H1 (cell line): ENCODE data around the gene ANXA7. TPM values are rescaled to one million over a fixed set of nuclear protein-coding genes. Genes with fewer than 3 reads are reported as not detected.

ENCODE experiments used
- CTCF ChIA-PET: fragments of 300-600 bp; sonication (Branson Sonifier 250); formaldehyde crosslinking; loops from one replicate; lab custom pipeline; 2021; ENCODE audit not compliant: partially characterized antibody; lab: Charles Lee
- POLR2A ChIA-PET: fragments of 300-600 bp; sonication (Branson Sonifier 250); formaldehyde crosslinking; loops from one replicate; lab custom pipeline; 2021; ENCODE audit warnings: inconsistent platforms; ENCODE audit not compliant: partially characterized antibody; lab: Charles Lee
- DNase-seq, 2 experiments: peaks; one replicate each; pipeline versions ENCODE4 v3.0.0 to v3.0.0-alpha.2; 2010 to 2022; ENCODE audit warnings: low spot score in 2 of 2, low read depth in 1 of 2, mixed read lengths in 1 of 2
- FAIRE-seq: peaks from 2 replicates; lab custom pipeline; 2011; peaks lifted over from hg19 to GRCh38; lab: Jason Lieb, UNC
- H2AFZ ChIP-seq: 2 replicates; pipeline ENCODE4 v1.8.1; 2012; ENCODE audit warnings: low read length, inconsistent platforms
- H2AK5ac ChIP-seq: 2 replicates; pipeline ENCODE4 v1.6.1; 2013; ENCODE audit warnings: low read depth, low read length
- H2BK120ac ChIP-seq: replicated peaks from 2 replicates; pipeline ENCODE3; 2013; ENCODE audit warnings: low read depth, low read length, inconsistent platforms
- H2BK12ac ChIP-seq: 2 replicates; pipeline ENCODE4 v1.6.1; 2013; ENCODE audit warnings: low read depth, low read length
- H2BK15ac ChIP-seq: 2 replicates; pipeline ENCODE4 v1.6.1; 2013; ENCODE audit warnings: low read length
- H2BK20ac ChIP-seq: 2 replicates; pipeline ENCODE4 v1.6.1; 2013; ENCODE audit warnings: low read length
- H2BK5ac ChIP-seq: 2 replicates; pipeline ENCODE4 v1.6.1; 2013; ENCODE audit warnings: low read depth, low read length
- H3K14ac ChIP-seq: 2 replicates; pipeline ENCODE4 v1.6.1; 2013; ENCODE audit warnings: inconsistent platforms; ENCODE audit not compliant: insufficient read length
- H3K18ac ChIP-seq: 2 replicates; pipeline ENCODE4 v1.6.1; 2013; ENCODE audit warnings: low read length; ENCODE audit errors: extremely low read depth
- H3K23ac ChIP-seq: 2 replicates; pipeline ENCODE4 v1.6.1; 2013; ENCODE audit warnings: inconsistent platforms; ENCODE audit not compliant: insufficient read length
- H3K23me2 ChIP-seq: 2 replicates; pipeline ENCODE4 v1.6.1; 2013; ENCODE audit warnings: low read depth, low read length
- H3K27ac ChIP-seq: 2 replicates; pipeline ENCODE4 v1.6.1; 2011; ENCODE audit warnings: low read depth, low read length, inconsistent platforms
- H3K27me3 ChIP-seq, 4 experiments: replicated peaks in 1 of 4; 1 replicate in 1 of 4; 2 replicates in 3 of 4; pipeline versions ENCODE4 v1.6.1 to v1.8.1; 2011 to 2013; ENCODE audit warnings: low read length in 3 of 4, mild to moderate bottlenecking in 3 of 4, inconsistent platforms in 2 of 4, mixed read lengths in 2 of 4, moderate library complexity in 1 of 4; ENCODE audit not compliant: control insufficient read depth in 3 of 4, insufficient read depth in 3 of 4; ENCODE audit errors: extremely low read depth in 1 of 4
- H3K36me3 ChIP-seq, 4 experiments: 2 replicates each; pipeline versions ENCODE4 v1.6.1 to v1.8.1; 2011 to 2013; ENCODE audit warnings: mild to moderate bottlenecking in 4 of 4, low read length in 3 of 4, moderate library complexity in 2 of 4, control low read depth in 1 of 4, inconsistent platforms in 1 of 4; ENCODE audit not compliant: insufficient read depth in 4 of 4, control insufficient read depth in 2 of 4
- H3K4ac ChIP-seq: replicated peaks from 2 replicates; pipeline ENCODE3; 2013; ENCODE audit warnings: low read length, low read depth, mixed read lengths, inconsistent platforms; ENCODE audit not compliant: insufficient read length
- H3K4me1 ChIP-seq, 4 experiments: replicated peaks in 1 of 4; 1 replicate in 1 of 4; 2 replicates in 3 of 4; pipeline versions ENCODE4 v1.6.1 to v1.8.1; 2011 to 2013; ENCODE audit warnings: low read length in 3 of 4, inconsistent platforms in 2 of 4, mixed read lengths in 1 of 4; ENCODE audit not compliant: insufficient read depth in 4 of 4, control insufficient read depth in 3 of 4
- H3K4me2 ChIP-seq, 2 experiments: 2 replicates each; pipeline versions ENCODE4 v1.6.1 to v1.8.1; 2011 to 2013; ENCODE audit warnings: low read depth in 2 of 2, low read length in 2 of 2, control low read depth in 1 of 2, inconsistent platforms in 1 of 2, mild to moderate bottlenecking in 1 of 2; ENCODE audit not compliant: insufficient read depth in 1 of 2
- H3K4me3 ChIP-seq, 4 experiments: fragments of 200-600, 300-600 bp in 1 of 4; sonication (generic), shearing (Covaris generic), sonication (Bioruptor Twin) in 1 of 4; 2 replicates each; pipeline versions ENCODE4 v1.5.1 to v1.8.1; 2011 to 2016; ENCODE audit warnings: low read length in 4 of 4, low read depth in 3 of 4, control low read depth in 2 of 4, inconsistent platforms in 2 of 4, mild to moderate bottlenecking in 2 of 4, mixed read lengths in 1 of 4, moderate library complexity in 1 of 4; ENCODE audit not compliant: insufficient read depth in 2 of 4; ENCODE audit errors: extremely low read depth in 1 of 4
- H3K56ac ChIP-seq: replicated peaks from 2 replicates; pipeline ENCODE3; 2013; ENCODE audit warnings: low read depth, mild to moderate bottlenecking, mixed read lengths, low read length, inconsistent platforms; ENCODE audit not compliant: insufficient read length
- H3K79me1 ChIP-seq: 2 replicates; pipeline ENCODE4 v1.6.1; 2013; ENCODE audit warnings: low read depth, low read length, control low read depth
- H3K79me2 ChIP-seq, 2 experiments: 2 replicates each; pipeline versions ENCODE4 v1.6.1 to v1.8.1; 2012 to 2013; ENCODE audit warnings: low read length in 2 of 2, mild to moderate bottlenecking in 2 of 2, inconsistent platforms in 1 of 2; ENCODE audit not compliant: insufficient read depth in 2 of 2, control insufficient read depth in 1 of 2
- H3K9ac ChIP-seq, 4 experiments: replicated peaks in 1 of 4; 1 replicate in 1 of 4; 2 replicates in 3 of 4; pipeline versions ENCODE4 v1.6.1 to v1.8.1; 2011 to 2013; ENCODE audit warnings: low read depth in 3 of 4, low read length in 3 of 4, control low read depth in 2 of 4, mild to moderate bottlenecking in 2 of 4, moderate library complexity in 2 of 4, inconsistent platforms in 1 of 4; ENCODE audit errors: extremely low read depth in 1 of 4
- H3K9me3 ChIP-seq, 2 experiments: 2 replicates each; pipeline versions ENCODE4 v1.6.1 to v1.8.1; 2012 to 2013; ENCODE audit warnings: mild to moderate bottlenecking in 2 of 2, moderate library complexity in 2 of 2, control low read depth in 1 of 2, inconsistent platforms in 1 of 2, low read depth in 1 of 2, low read length in 1 of 2, mixed read lengths in 1 of 2; ENCODE audit not compliant: insufficient read depth in 2 of 2
- H4K20me1 ChIP-seq, 2 experiments: replicated peaks in 1 of 2; 2 replicates each; pipeline versions ENCODE3 to v1.8.1; 2011 to 2013; ENCODE audit warnings: inconsistent platforms in 2 of 2, low read length in 2 of 2, mild to moderate bottlenecking in 1 of 2; ENCODE audit not compliant: insufficient read depth in 2 of 2, control insufficient read depth in 1 of 2
- H4K5ac ChIP-seq: 2 replicates; pipeline ENCODE4 v1.6.1; 2013; ENCODE audit warnings: low read length, low read depth, mixed read lengths, inconsistent platforms; ENCODE audit not compliant: insufficient read length
- H4K8ac ChIP-seq: 2 replicates; pipeline ENCODE4 v1.8.0; 2013; ENCODE audit warnings: mild to moderate bottlenecking, moderate library complexity, low read length, inconsistent platforms; ENCODE audit not compliant: insufficient read depth; ENCODE audit errors: extremely low read depth
- H4K91ac ChIP-seq: replicated peaks from 2 replicates; pipeline ENCODE3; 2013; ENCODE audit warnings: low read length, mixed read lengths, inconsistent platforms; ENCODE audit not compliant: insufficient read length
- ATF2 ChIP-seq: IDR thresholded peaks from 2 replicates; pipeline ENCODE4 v1.6.1; 2012; ENCODE audit warnings: low read length, inconsistent platforms
- CTCF ChIP-seq, 3 experiments: IDR thresholded peaks; 1 replicate in 2 of 3; 2 replicates in 1 of 3; pipeline versions ENCODE4 v1.5.1 to v1.6.1; 2011; ENCODE audit warnings: low read length in 3 of 3, mild to moderate bottlenecking in 3 of 3, inconsistent platforms in 2 of 3, low read depth in 1 of 3, moderate library complexity in 1 of 3; ENCODE audit not compliant: insufficient read depth in 1 of 3; ENCODE audit errors: control extremely low read depth in 1 of 3
- EGR1 ChIP-seq: IDR thresholded peaks from 2 replicates; pipeline ENCODE4 v1.6.1; 2011; ENCODE audit warnings: low read depth, low read length, borderline replicate concordance
- RNF2 ChIP-seq: fragments of 200-900, 300-1000 bp; sonication (generic); IDR thresholded peaks from 2 replicates; pipeline ENCODE4 v1.7.1; 2016; ENCODE audit warnings: borderline replicate concordance, low read depth, mild to moderate bottlenecking, antibody characterized with exemption, low read length; ENCODE audit not compliant: poor library complexity, severe bottlenecking; ENCODE audit errors: missing control alignments
- SRF ChIP-seq: IDR thresholded peaks from 2 replicates; pipeline ENCODE4 v1.6.1; 2011; ENCODE audit warnings: mild to moderate bottlenecking, low read depth, low read length, moderate library complexity
- TAF1 ChIP-seq: IDR thresholded peaks from 2 replicates; pipeline ENCODE4 v1.6.1; 2011; ENCODE audit warnings: mild to moderate bottlenecking, low read depth, low read length
- TBP ChIP-seq: IDR thresholded peaks from 2 replicates; pipeline ENCODE4 v1.6.1; 2011; ENCODE audit warnings: low read depth, low read length, improper control_type of control experiment
- TEAD4 ChIP-seq: IDR thresholded peaks from 2 replicates; pipeline ENCODE4 v1.6.1; 2012; ENCODE audit warnings: low read depth, low read length, inconsistent platforms, mixed read lengths
- WGBS, 2 experiments: shearing (Covaris generic) in 1 of 2; methylation state at CpG; one replicate each; pipeline versions ENCODE4 v1.1.6 to v1.1.7; 2013 to 2015; ENCODE audit warnings: low lambda C conversion rate in 2 of 2, mixed read lengths in 2 of 2, inconsistent platforms in 1 of 2, low coverage in 1 of 2, missing lambda C conversion rate in 1 of 2; ENCODE audit not compliant: insufficient replicate concordance in 2 of 2, insufficient coverage in 1 of 2, insufficient read length in 1 of 2; ENCODE audit errors: extremely low coverage in 1 of 2, missing lambda C conversion rate in 1 of 2; 5-methylcytosine and 5-hydroxymethylcytosine counted together
- polyA plus RNA-seq, 7 experiments: library from polyadenylated mRNA; depleted of rRNA in 3 of 7; stranded (reverse) in 5 of 7; unstranded in 2 of 7; fragments of >200 nt in 5 of 7; fragments of 200-250 nt in 2 of 7; gene quantifications; 1 replicate in 5 of 7; 2 replicates in 1 of 7; 4 replicates in 1 of 7; pipeline versions ENCODE4 v1.2.1 to v1.2.3, GENCODE V29; 2011 to 2013; ENCODE audit warnings: missing spikeins in 2 of 7, mixed read lengths in 2 of 7
- total RNA-seq: library from RNA; stranded (reverse); fragmentation: NEBNext Ultra II Directional; extraction: Animal tissue kit (Norgen Biotek cat#: 25700); gene quantifications from 2 replicates; pipeline ENCODE4 v1.2.1, GENCODE V29; 2021

ANXA7 gene
- total and polyA plus RNA-seq, 2 of the 8 experiments (the other 6 are each of a cell fraction or from before 2014, with no cell fraction given), result 37.1 to 63.6 TPM

- Histone ChIP-seq H3K56ac (no peak overlapping the region), H2BK5ac (no peak overlapping the region), H3K27me3 (no peaks in the 10 kb centered on the region), H3K4me3 (no peak overlapping the region), H3K9ac (no peak overlapping the region), H4K91ac (no peak overlapping the region), H2BK15ac (no peak overlapping the region), H2BK12ac (no peak overlapping the region), H2BK20ac (no peak overlapping the region), H2AK5ac (no peak overlapping the region), H3K4me2 (no peak overlapping the region), H4K8ac (no peak overlapping the region), H3K4me1 (no peaks in the 10 kb centered on the region), H3K14ac (no peak overlapping the region), H2BK120ac (no peak overlapping the region), H3K79me2 (peaks cover 0 to 4% of the 10 kb centered on the region in 2 experiments; a peak in 1 of 4 replicates), H3K23me2 (no peaks in the 10 kb centered on the region), H4K20me1 (no peaks in the 10 kb centered on the region), H3K4ac (no peak overlapping the region), H3K36me3 (peaks cover 7 to 27% (median 18%) of the 10 kb centered on the region in 4 experiments), H4K5ac (no peak overlapping the region), H2AFZ (no peak overlapping the region), H3K18ac (no peak overlapping the region), H3K23ac (no peak overlapping the region), H3K9me3 (no peaks in the 10 kb centered on the region), H3K27ac (no peak overlapping the region), H3K79me1 (no peaks in the 10 kb centered on the region)
- 84% methylated on average over 6 of the region's 6 CpGs; no CpG with 5 or more reads in 1 of the 2 experiments for WGBS, 2 experiments
- FAIRE-seq (no peak), DNase-seq (peak in 1 of 2 experiments; percentile 67)
- ChIA-PET POLR2A (interaction anchor here (0.9 to 1.4 kb wide), 3 partner anchors 9 to 151 kb away, joined by 3 to 6 read pairs (median 5); partner anchors contain the start of gene DNAJC9), CTCF (interaction anchor here (0.7 to 2.0 kb wide), 8 partner anchors 8 to 256 kb away, joined by 3 to 7 read pairs (median 4); no protein-coding TSS in a partner anchor)
- TF ChIP-seq TEAD4 (no peak), ATF2 (no peak), RNF2 (no peak), EGR1 (no peak), TBP (no peak), TAF1 (no peak), SRF (no peak), CTCF (IDR thresholded peaks at IDR 0.05; ENCODE audit: control extremely low read depth in 1 of 3, insufficient read depth in 1 of 3, low read depth in 1 of 3, low read length in 3 of 3) (peak; percentile 62 to 67 (median 66))
Observed at GRCh38 chr10:73398024-73398423, 15.8 kb downstream of the ANXA7 start.
